Mammary epithelial cell (primary cell): Measurements from ENCODE around the gene ATRIP.
"Not testable (repeated sequence)": the region's sequence is repeated elsewhere in the genome, so short reads cannot be mapped to it uniquely, and the experiment has no call there.

Source experiments
- EZH2 ChIP-seq: IDR thresholded peaks from 2 replicates; pipeline ENCODE4 v1.6.1; 2012; ENCODE audit warnings: low read length, inconsistent platforms, borderline replicate concordance
- TF ChIP-seq, protein P1 (sequence below), 2 donors: IDR thresholded peaks in 1 of 2; conservative IDR thresholded peaks in 1 of 2; 2 replicates each; pipeline ENCODE4 v1.5.1; 2011 to 2012; ENCODE audit warnings: inconsistent platforms in 2 of 2, low read length in 2 of 2, mild to moderate bottlenecking in 2 of 2, control low read depth in 1 of 2, low read depth in 1 of 2; ENCODE audit not compliant: insufficient read depth in 1 of 2; ENCODE audit errors: extremely low read depth in 1 of 2

DNA sequence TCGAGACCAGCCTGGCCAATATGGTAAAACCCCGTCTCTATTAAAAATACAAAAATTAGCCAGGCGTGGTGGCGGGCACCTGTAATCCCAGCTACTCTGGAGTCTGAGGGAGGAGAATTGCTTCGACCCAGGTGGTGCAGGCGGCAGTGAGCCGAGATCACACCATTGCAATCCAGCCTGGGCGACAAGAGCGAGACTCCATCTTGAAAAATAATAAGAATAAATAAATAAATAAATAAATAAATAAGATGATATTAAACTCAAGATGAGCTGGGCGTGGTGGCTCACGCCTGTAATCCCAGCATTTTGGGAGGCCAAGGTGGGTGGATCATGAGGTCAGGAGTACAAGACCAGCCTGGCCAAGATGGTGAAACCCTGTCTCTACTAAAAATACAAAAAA is 34.4 kb downstream of the ATRIP start:
- not testable (repeated sequence) for TF ChIP-seq EZH2
- TF ChIP-seq, protein P1, sequence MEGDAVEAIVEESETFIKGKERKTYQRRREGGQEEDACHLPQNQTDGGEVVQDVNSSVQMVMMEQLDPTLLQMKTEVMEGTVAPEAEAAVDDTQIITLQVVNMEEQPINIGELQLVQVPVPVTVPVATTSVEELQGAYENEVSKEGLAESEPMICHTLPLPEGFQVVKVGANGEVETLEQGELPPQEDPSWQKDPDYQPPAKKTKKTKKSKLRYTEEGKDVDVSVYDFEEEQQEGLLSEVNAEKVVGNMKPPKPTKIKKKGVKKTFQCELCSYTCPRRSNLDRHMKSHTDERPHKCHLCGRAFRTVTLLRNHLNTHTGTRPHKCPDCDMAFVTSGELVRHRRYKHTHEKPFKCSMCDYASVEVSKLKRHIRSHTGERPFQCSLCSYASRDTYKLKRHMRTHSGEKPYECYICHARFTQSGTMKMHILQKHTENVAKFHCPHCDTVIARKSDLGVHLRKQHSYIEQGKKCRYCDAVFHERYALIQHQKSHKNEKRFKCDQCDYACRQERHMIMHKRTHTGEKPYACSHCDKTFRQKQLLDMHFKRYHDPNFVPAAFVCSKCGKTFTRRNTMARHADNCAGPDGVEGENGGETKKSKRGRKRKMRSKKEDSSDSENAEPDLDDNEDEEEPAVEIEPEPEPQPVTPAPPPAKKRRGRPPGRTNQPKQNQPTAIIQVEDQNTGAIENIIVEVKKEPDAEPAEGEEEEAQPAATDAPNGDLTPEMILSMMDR (conservative IDR thresholded peaks at IDR 0.05 in 1 of 2, IDR thresholded peaks at IDR 0.05 in 1 of 2; ENCODE audit: extremely low read depth in 1 of 2, insufficient read depth in 1 of 2, low read depth in 1 of 2, low read length in 2 of 2): not testable (repeated sequence)
